HG02852 (cell line): ENCODE results near the gene IFNL3.
"Not testable (repeated sequence)": the region's sequence is repeated elsewhere in the genome, so short reads cannot be mapped to it uniquely, and the experiment has no call there.

Source experiments
- ATAC-seq: cut with Tn5 transposase; IDR thresholded peaks from one replicate; pipeline ENCODE4 v1.9.1; 2021; ENCODE audit warnings: mild to moderate bottlenecking, moderate library complexity; ENCODE audit not compliant: unreplicated experiment

Gene IFNL3

GRCh38 chr19:39253374-39254149 lies 8.8 kb upstream of the IFNL3 start:
- no peak for ATAC-seq

GRCh38 chr19:39252458-39252857 lies 7.7 kb upstream of the IFNL3 start:
- no peak for ATAC-seq

GRCh38 chr19:39251846-39252245 lies 7.0 kb upstream of the IFNL3 start:
- ATAC-seq: no peak

- no peak for ATAC-seq
Observed at GRCh38 chr19:39251081-39251480, 6.3 kb upstream of the IFNL3 start.

GRCh38 chr19:39248806-39249205 lies 4.0 kb upstream of the IFNL3 start, which contains the start of gene IFNL4:
IFNL4 (minus strand) TSS chr19:39248856.
- ATAC-seq: no peak

GRCh38 chr19:39247701-39248664 lies 3.2 kb upstream of the IFNL3 start:
- no peak for ATAC-seq

GRCh38 chr19:39246951-39247669 lies 2.3 kb upstream of the IFNL3 start:
- no peak for ATAC-seq

GRCh38 chr19:39245166-39245565 lies 360 bp upstream of the IFNL3 start:
- ATAC-seq: not testable (repeated sequence)

- not testable (repeated sequence) for ATAC-seq
Observed at GRCh38 chr19:39243741-39244140, 1.1 kb downstream of the IFNL3 start.

GRCh38 chr19:39240421-39240820 lies 4.4 kb downstream of the IFNL3 start:
- ATAC-seq: no peak

- no peak for ATAC-seq
Observed at GRCh38 chr19:39238944-39239343, 5.9 kb downstream of the IFNL3 start.

- ATAC-seq: no peak
Observed at GRCh38 chr19:39238209-39238608, 6.6 kb downstream of the IFNL3 start.

- ATAC-seq: no peak
Observed at GRCh38 chr19:39237200-39238184, 7.3 kb downstream of the IFNL3 start.

- ATAC-seq: no peak
Observed at GRCh38 chr19:39236527-39236926, 8.3 kb downstream of the IFNL3 start.

GRCh38 chr19:39232708-39233107 lies 12.1 kb downstream of the IFNL3 start:
- ATAC-seq: no peak

- no peak for ATAC-seq
Observed at GRCh38 chr19:39230096-39230764, 14.6 kb downstream of the IFNL3 start.

GRCh38 chr19:39224910-39225309 lies 19.9 kb downstream of the IFNL3 start:
- no peak for ATAC-seq

GRCh38 chr19:39223703-39224279 lies 21.0 kb downstream of the IFNL3 start:
- ATAC-seq: no peak

- not testable (repeated sequence) for ATAC-seq
Observed at GRCh38 chr19:39219108-39219507, 25.7 kb downstream of the IFNL3 start.
